Lower leg skin (tissue), 4 donors: ENCODE data around the gene MCM3AP. TPM values are rescaled to one million over a fixed set of nuclear protein-coding genes. Genes with fewer than 3 reads are reported as not detected.

Experiments
- DNase-seq, 2 donors: peaks; one replicate each; pipeline ENCODE4 v3.0.0-alpha.2; 2019; ENCODE audit warnings: low spot score in 2 of 2
- H3K4me3 ChIP-seq: fragments of 200-600 bp; sonication (generic); 2 replicates; pipeline ENCODE4 v1.5.1; 2017; ENCODE audit warnings: mild to moderate bottlenecking, low read depth; ENCODE audit not compliant: poor library complexity, severe bottlenecking
- CTCF ChIP-seq, 3 donors: fragments of 450-650 bp; IDR thresholded peaks; one replicate each; pipeline ENCODE4 v1.5.1; 2016; ENCODE audit warnings: antibody characterized with exemption in 3 of 3, mild to moderate bottlenecking in 3 of 3, moderate library complexity in 2 of 3
- POLR2A ChIP-seq, 2 donors: fragments of 450-650 bp; IDR thresholded peaks; one replicate each; pipeline ENCODE4 v1.6.1; 2016 to 2017; ENCODE audit warnings: antibody characterized with exemption in 2 of 2, mild to moderate bottlenecking in 1 of 2, moderate library complexity in 1 of 2
- WGBS, 2 donors: methylation state at CpG; one replicate each; pipeline ENCODE4 v1.1.5; 2018; 5-methylcytosine and 5-hydroxymethylcytosine counted together
- intact Hi-C: fragments of 100-400 bp; cut with DNase I; formaldehyde crosslinking; loops from one replicate; pipeline ENCODE4 v1.15.0; 2023; ENCODE audit warnings: low total_unique reads
- total RNA-seq, 4 donors: library from RNA; depleted of rRNA; stranded (reverse); fragments of >200 nt; gene quantifications; one replicate each; pipeline ENCODE4 v1.1.0, GENCODE V29; 2016

MCM3AP gene
- total RNA-seq, 4 donors from 2014 or later, result 45.5 to 71.4 (median 57.7) TPM

GRCh38 chr21:46284077-46284644, 1.2 kb downstream of the MCM3AP start:
- no peak overlapping the region for H3K4me3 ChIP-seq
- no peak for TF ChIP-seq CTCF (IDR thresholded peaks at IDR 0.05)
- TF ChIP-seq POLR2A (IDR thresholded peaks at IDR 0.05), result no peak
- WGBS, 2 donors, result 69 to 74% methylated on average over 15 of the region's 15 CpGs
- intact Hi-C loops, result no loop called here
- no peak for DNase-seq

- TF ChIP-seq POLR2A (IDR thresholded peaks at IDR 0.05) (no peak), CTCF (IDR thresholded peaks at IDR 0.05) (no peak)
- intact Hi-C loops, result no loop called here
- no peak overlapping the region for H3K4me3 ChIP-seq
- 94 to 96% methylated on average over 11 of the region's 11 CpGs for WGBS, 2 donors
- DNase-seq, result no peak
These were observed 10.5 kb downstream of the MCM3AP start for GRCh38 chr21:46274797-46275390.

GRCh38 chr21:46273341-46273740, 12.1 kb downstream of the MCM3AP start:
- DNase-seq, result no peak
- intact Hi-C loops, result no loop called here
- no peak overlapping the region for H3K4me3 ChIP-seq
- WGBS, 2 donors, result 96 to 97% methylated on average over 14 of the region's 14 CpGs
- TF ChIP-seq POLR2A (IDR thresholded peaks at IDR 0.05) (no peak), CTCF (IDR thresholded peaks at IDR 0.05) (no peak)

GRCh38 chr21:46269466-46269865, 15.9 kb downstream of the MCM3AP start:
- DNase-seq, result no peak
- H3K4me3 ChIP-seq, result no peak overlapping the region
- 92 to 96% methylated on average over 10 of the region's 10 CpGs for WGBS, 2 donors
- intact Hi-C loops, result no loop called here
- TF ChIP-seq CTCF (IDR thresholded peaks at IDR 0.05) (no peak), POLR2A (IDR thresholded peaks at IDR 0.05) (no peak)

- intact Hi-C loops, result no loop called here
- 87 to 91% methylated on average over 13 of the region's 13 CpGs for WGBS, 2 donors
- no peak for TF ChIP-seq CTCF (IDR thresholded peaks at IDR 0.05)
- TF ChIP-seq POLR2A (IDR thresholded peaks at IDR 0.05), result no peak
- H3K4me3 ChIP-seq, result no peak overlapping the region
- no peak for DNase-seq
These were observed 17.0 kb downstream of the MCM3AP start for GRCh38 chr21:46268371-46268770.

- 93 to 95% methylated on average over 19 of the region's 19 CpGs for WGBS, 2 donors
- no peak overlapping the region for H3K4me3 ChIP-seq
- intact Hi-C loops, result no loop called here
- no peak for DNase-seq
- no peak for TF ChIP-seq CTCF (IDR thresholded peaks at IDR 0.05)
- no peak for TF ChIP-seq POLR2A (IDR thresholded peaks at IDR 0.05)
These were observed 18.5 kb downstream of the MCM3AP start for GRCh38 chr21:46266946-46267345.
